HepG2 (cell line): ENCODE measurements around the gene CNIH3.

ENCODE experiments used
- FOSL2 ChIP-seq: sonication (generic); formaldehyde crosslinking; IDR thresholded peaks from 2 replicates; pipeline ENCODE4 v1.4.0; 2020; ENCODE audit warnings: missing genetic modification reagents
- HNRNPL ChIP-seq: fragments of 200-400 bp; formaldehyde crosslinking; IDR thresholded peaks from 2 replicates; pipeline ENCODE4 v1.6.1; 2017; ENCODE audit warnings: mild to moderate bottlenecking, low read depth, low read length
- NCOA1 ChIP-seq: sonication (generic); formaldehyde crosslinking; IDR thresholded peaks from 2 replicates; pipeline ENCODE4 v1.9.0; 2021; ENCODE audit warnings: missing genetic modification reagents
- NFYB ChIP-seq: sonication (generic); formaldehyde crosslinking; IDR thresholded peaks from 2 replicates; pipeline ENCODE4 v1.4.0; 2020; ENCODE audit warnings: missing genetic modification reagents
- ZNF792 ChIP-seq: IDR thresholded peaks from 2 replicates; pipeline ENCODE4 v1.6.1; 2016
- TF ChIP-seq, protein P1 (sequence below): sonication (generic); formaldehyde crosslinking; conservative IDR thresholded peaks from 2 replicates; pipeline ENCODE4 v1.4.0; 2020; ENCODE audit warnings: missing genetic modification reagents
- TF ChIP-seq, protein P2 (sequence below): sonication (generic); formaldehyde crosslinking; IDR thresholded peaks from 2 replicates; pipeline ENCODE4 v1.5.1; 2020; ENCODE audit warnings: missing genetic modification reagents, mild to moderate bottlenecking, borderline replicate concordance
- TF ChIP-seq, protein P3 (sequence below): sonication (generic); formaldehyde crosslinking; IDR thresholded peaks from 2 replicates; pipeline ENCODE4 v1.5.0; 2020; ENCODE audit warnings: mild to moderate bottlenecking, missing genetic modification reagents, moderate library complexity

DNA sequence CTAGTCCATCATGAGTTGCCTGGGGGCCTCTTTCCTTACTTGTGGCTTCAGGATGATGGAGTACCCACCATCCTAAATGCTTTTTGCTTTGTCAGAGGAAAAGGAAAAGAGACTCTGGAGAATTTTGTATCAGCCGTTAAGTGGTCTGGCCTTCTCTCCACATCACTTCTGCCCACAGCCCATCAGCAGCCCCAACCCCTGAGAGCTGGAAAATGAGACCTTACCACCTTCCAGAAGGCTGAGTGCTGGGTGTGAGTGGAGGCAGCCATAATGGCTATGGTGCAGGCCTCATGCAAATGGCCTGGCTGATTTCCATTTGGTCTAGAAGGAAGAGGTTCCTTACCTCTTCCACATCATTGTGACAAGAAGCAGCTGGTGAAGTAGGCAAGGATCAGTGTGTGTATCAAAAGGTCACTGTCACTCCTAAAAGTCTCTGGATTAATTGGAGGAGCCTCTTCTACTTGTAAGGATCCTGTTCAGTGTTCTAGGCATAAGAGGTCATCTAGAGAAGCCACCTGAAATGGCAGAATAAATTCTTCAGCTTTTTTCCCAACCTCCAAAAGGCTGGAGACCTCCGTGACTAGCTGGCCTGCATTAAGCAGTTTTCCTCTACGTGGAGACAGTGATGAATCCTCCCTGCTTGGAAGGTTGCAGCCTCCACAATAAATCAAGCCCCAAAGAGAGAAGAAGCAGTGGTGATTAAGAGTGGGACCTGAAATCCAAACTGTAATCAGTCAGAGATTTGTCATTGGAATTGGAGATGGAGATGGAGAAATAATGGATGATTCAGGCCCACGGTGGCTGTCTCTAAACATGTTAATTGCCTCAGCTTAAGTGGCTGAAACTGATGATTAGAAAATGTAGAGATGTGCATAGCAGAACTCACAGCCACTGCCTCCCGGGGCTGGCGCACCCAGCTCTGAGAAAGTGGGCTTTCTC, 111.5 kb downstream of the CNIH3 start:
- no peak for TF ChIP-seq HNRNPL
- TF ChIP-seq NFYB (CRISPR knock-in tag): no peak
- TF ChIP-seq, protein P1, sequence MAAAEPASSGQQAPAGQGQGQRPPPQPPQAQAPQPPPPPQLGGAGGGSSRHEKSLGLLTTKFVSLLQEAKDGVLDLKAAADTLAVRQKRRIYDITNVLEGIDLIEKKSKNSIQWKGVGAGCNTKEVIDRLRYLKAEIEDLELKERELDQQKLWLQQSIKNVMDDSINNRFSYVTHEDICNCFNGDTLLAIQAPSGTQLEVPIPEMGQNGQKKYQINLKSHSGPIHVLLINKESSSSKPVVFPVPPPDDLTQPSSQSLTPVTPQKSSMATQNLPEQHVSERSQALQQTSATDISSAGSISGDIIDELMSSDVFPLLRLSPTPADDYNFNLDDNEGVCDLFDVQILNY (CRISPR knock-in tag): no peak
- TF ChIP-seq, protein P2, sequence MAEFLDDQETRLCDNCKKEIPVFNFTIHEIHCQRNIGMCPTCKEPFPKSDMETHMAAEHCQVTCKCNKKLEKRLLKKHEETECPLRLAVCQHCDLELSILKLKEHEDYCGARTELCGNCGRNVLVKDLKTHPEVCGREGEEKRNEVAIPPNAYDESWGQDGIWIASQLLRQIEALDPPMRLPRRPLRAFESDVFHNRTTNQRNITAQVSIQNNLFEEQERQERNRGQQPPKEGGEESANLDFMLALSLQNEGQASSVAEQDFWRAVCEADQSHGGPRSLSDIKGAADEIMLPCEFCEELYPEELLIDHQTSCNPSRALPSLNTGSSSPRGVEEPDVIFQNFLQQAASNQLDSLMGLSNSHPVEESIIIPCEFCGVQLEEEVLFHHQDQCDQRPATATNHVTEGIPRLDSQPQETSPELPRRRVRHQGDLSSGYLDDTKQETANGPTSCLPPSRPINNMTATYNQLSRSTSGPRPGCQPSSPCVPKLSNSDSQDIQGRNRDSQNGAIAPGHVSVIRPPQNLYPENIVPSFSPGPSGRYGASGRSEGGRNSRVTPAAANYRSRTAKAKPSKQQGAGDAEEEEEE: no peak
- no peak for TF ChIP-seq FOSL2 (CRISPR knock-in tag)
- TF ChIP-seq ZNF792 (CRISPR knock-in tag): no peak
- TF ChIP-seq, protein P3, sequence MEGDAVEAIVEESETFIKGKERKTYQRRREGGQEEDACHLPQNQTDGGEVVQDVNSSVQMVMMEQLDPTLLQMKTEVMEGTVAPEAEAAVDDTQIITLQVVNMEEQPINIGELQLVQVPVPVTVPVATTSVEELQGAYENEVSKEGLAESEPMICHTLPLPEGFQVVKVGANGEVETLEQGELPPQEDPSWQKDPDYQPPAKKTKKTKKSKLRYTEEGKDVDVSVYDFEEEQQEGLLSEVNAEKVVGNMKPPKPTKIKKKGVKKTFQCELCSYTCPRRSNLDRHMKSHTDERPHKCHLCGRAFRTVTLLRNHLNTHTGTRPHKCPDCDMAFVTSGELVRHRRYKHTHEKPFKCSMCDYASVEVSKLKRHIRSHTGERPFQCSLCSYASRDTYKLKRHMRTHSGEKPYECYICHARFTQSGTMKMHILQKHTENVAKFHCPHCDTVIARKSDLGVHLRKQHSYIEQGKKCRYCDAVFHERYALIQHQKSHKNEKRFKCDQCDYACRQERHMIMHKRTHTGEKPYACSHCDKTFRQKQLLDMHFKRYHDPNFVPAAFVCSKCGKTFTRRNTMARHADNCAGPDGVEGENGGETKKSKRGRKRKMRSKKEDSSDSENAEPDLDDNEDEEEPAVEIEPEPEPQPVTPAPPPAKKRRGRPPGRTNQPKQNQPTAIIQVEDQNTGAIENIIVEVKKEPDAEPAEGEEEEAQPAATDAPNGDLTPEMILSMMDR (CRISPR knock-in tag): no peak
- TF ChIP-seq NCOA1 (CRISPR knock-in tag): no peak
